K562 (cell line): ENCODE results near the gene HAUS7. TPM values are rescaled to one million over a fixed set of nuclear protein-coding genes. Genes with fewer than 3 reads are reported as not detected.

Experiments used
- ATAC-seq: fragments of 200-7000 bp; cut with Tn5 transposase; 3 replicates; pipeline ENCODE4 v1.9.1; 2020; ENCODE audit warnings: moderate library complexity
- BruUV-seq: library from RNA; stranded (reverse); fragments of 400-500 nt; replicated peaks from 2 replicates; lab custom pipeline; 2021; lab: Mats Ljungman, UMichigan
- CTCF ChIA-PET: fragments of 300-600 bp; formaldehyde crosslinking; extraction: SDS; loops from one replicate; lab custom pipeline; 2021; ENCODE audit warnings: low intra/inter-chr PET ratio; lab: Yijun Ruan, JAX
- POLR2A ChIA-PET: fragments of 300-600, 350-650 bp; sonication (Branson Sonifier 250); formaldehyde crosslinking; extraction: SDS; loops from one replicate; lab custom pipeline; 2021; ENCODE audit warnings: antibody characterized with exemption, inconsistent platforms; lab: Yijun Ruan, JAX
- DNase-seq, 4 experiments: peaks; one replicate each; pipeline versions ENCODE4 v3.0.0 to v3.0.0-alpha.2; 2011 to 2018; ENCODE audit warnings: low spot score in 3 of 4, mixed read lengths in 3 of 4; ENCODE audit errors: extremely low read depth in 1 of 4
- FAIRE-seq: peaks from 2 replicates; lab custom pipeline; 2011; peaks lifted over from hg19 to GRCh38; lab: Jason Lieb, UNC
- H2AFZ ChIP-seq: 2 replicates; pipeline ENCODE4 v1.6.0; 2011; ENCODE audit warnings: low read depth, low read length, control low read depth, inconsistent platforms
- H3K27ac ChIP-seq: fragments of 200-600 bp; 3 replicates; pipeline ENCODE4 v1.8.0; 2011; ENCODE audit warnings: low read depth, mild to moderate bottlenecking, control low read depth, inconsistent platforms, low read length, moderate library complexity, mixed read lengths; ENCODE audit errors: extremely low read depth
- H3K27me3 ChIP-seq, 2 experiments: fragments of 300-600 bp in 1 of 2; 2 replicates in 1 of 2; 3 replicates in 1 of 2; pipeline versions ENCODE4 v1.6.0 to v1.8.0; 2011; ENCODE audit warnings: inconsistent platforms in 2 of 2, low read length in 2 of 2, mild to moderate bottlenecking in 1 of 2, mixed read lengths in 1 of 2, moderate library complexity in 1 of 2; ENCODE audit not compliant: control insufficient read depth in 2 of 2, insufficient read depth in 2 of 2
- H3K36me3 ChIP-seq: fragments of 300-600 bp; 3 replicates; pipeline ENCODE4 v1.8.0; 2011; ENCODE audit warnings: mild to moderate bottlenecking, low read length, inconsistent platforms; ENCODE audit not compliant: control insufficient read depth, insufficient read depth
- H3K4me1 ChIP-seq, 2 experiments: fragments of 200-600 bp in 1 of 2; replicated peaks in 1 of 2; 2 replicates in 1 of 2; 3 replicates in 1 of 2; pipeline versions ENCODE4 v1.5.1 to v1.8.0; 2011; ENCODE audit warnings: inconsistent platforms in 2 of 2, low read length in 2 of 2, mild to moderate bottlenecking in 1 of 2, mixed read lengths in 1 of 2, moderate library complexity in 1 of 2; ENCODE audit not compliant: control insufficient read depth in 2 of 2, insufficient read depth in 2 of 2
- H3K4me2 ChIP-seq: 2 replicates; pipeline ENCODE4 v1.6.1; 2011; ENCODE audit warnings: low read length, control low read depth, inconsistent platforms, mixed read lengths; ENCODE audit not compliant: insufficient read depth
- H3K4me3 ChIP-seq: fragments of 200-600 bp; sonication (generic), shearing (Covaris generic); 2 replicates; pipeline ENCODE4 v1.5.1; 2016; ENCODE audit warnings: control low read depth, inconsistent platforms
- H3K79me2 ChIP-seq: fragments of 200-600 bp; 3 replicates; pipeline ENCODE4 v1.8.0; 2011; ENCODE audit warnings: low read length, inconsistent platforms; ENCODE audit not compliant: control insufficient read depth, insufficient read depth
- H3K9ac ChIP-seq, 2 experiments: 2 replicates each; pipeline versions ENCODE4 v1.6.0 to v1.6.1; 2011; ENCODE audit warnings: low read depth in 2 of 2, low read length in 2 of 2, control low read depth in 1 of 2, inconsistent platforms in 1 of 2, mild to moderate bottlenecking in 1 of 2, mixed read lengths in 1 of 2; ENCODE audit not compliant: insufficient read depth in 1 of 2
- H3K9me1 ChIP-seq: one replicate; pipeline ENCODE4 v1.6.0; 2011; ENCODE audit warnings: inconsistent platforms, mild to moderate bottlenecking, low read length, moderate library complexity; ENCODE audit not compliant: control insufficient read depth, insufficient read depth
- H3K9me3 ChIP-seq: replicated peaks from 2 replicates; pipeline ENCODE4 v1.5.1; 2011; ENCODE audit warnings: low read depth, low read length, inconsistent platforms; ENCODE audit not compliant: control insufficient read depth, insufficient read depth
- H4K20me1 ChIP-seq: replicated peaks from 2 replicates; pipeline ENCODE4 v1.6.1; 2011; ENCODE audit warnings: low read length, inconsistent platforms, mixed read lengths; ENCODE audit not compliant: control insufficient read depth, insufficient read depth
- EP400 ChIP-seq: fragments of 450-650 bp; IDR thresholded peaks from 2 replicates; pipeline ENCODE4 v1.6.1; 2017; ENCODE audit warnings: antibody characterized with exemption, mild to moderate bottlenecking, moderate library complexity
- JUNB ChIP-seq: fragments of 450-650 bp; formaldehyde crosslinking; conservative IDR thresholded peaks from 2 replicates; pipeline ENCODE4 v1.4.0; 2020; ENCODE audit warnings: mild to moderate bottlenecking
- MEIS2 ChIP-seq: fragments of 450-650 bp; IDR thresholded peaks from 2 replicates; pipeline ENCODE4 v1.6.1; 2014; ENCODE audit warnings: mild to moderate bottlenecking; ENCODE audit not compliant: partially characterized antibody
- NRF1 ChIP-seq, 2 experiments: fragments of 450-650 bp; IDR thresholded peaks in 1 of 2; conservative IDR thresholded peaks in 1 of 2; 2 replicates each; pipeline ENCODE4 v1.6.1; 2014; ENCODE audit warnings: mild to moderate bottlenecking in 2 of 2
- YY1 ChIP-seq, 3 experiments: IDR thresholded peaks; 2 replicates each; pipeline ENCODE4 v1.6.1; 2011; ENCODE audit warnings: low read length in 2 of 3, mild to moderate bottlenecking in 2 of 3, moderate library complexity in 2 of 3, borderline replicate concordance in 1 of 3, control low read depth in 1 of 3, low read depth in 1 of 3; ENCODE audit not compliant: insufficient read depth in 3 of 3, insufficient replicate concordance in 2 of 3, control insufficient read depth in 1 of 3, insufficient read length in 1 of 3; ENCODE audit errors: extremely low read depth in 1 of 3
- WGBS: fragments of 100-300 bp; shearing (Covaris generic); methylation state at CpG from one replicate; pipeline ENCODE4 v1.1.6; 2016; ENCODE audit warnings: low coverage, mixed read lengths; ENCODE audit not compliant: insufficient coverage; ENCODE audit errors: missing lambda C conversion rate; 5-methylcytosine and 5-hydroxymethylcytosine counted together
- in situ Hi-C: fragments of 300-500 bp; cut with MboI; formaldehyde crosslinking; loops from 4 replicates; pipeline ENCODE4 v1.15.0; 2018; ENCODE audit warnings: inconsistent platforms, mixed read lengths
- intact Hi-C: fragments of 100-400 bp; cut with micrococcal nuclease; formaldehyde crosslinking; loops from 2 replicates; pipeline ENCODE4 v1.14.2; 2022
- polyA plus RNA-seq, 8 experiments: library from polyadenylated mRNA; depleted of rRNA in 4 of 8; stranded (reverse) in 5 of 8; unstranded in 3 of 8; fragments of >200 nt; fragmentation: Nextera tagmentation in 2 of 8; fragmentation: Illumina TruSeq in 1 of 8; extraction: Ambion mirVana in 2 of 8; extraction: Trizol in 1 of 8; gene quantifications; 2 replicates each; pipeline versions ENCODE4 v1.2.1 to v1.2.3, GENCODE V29; 2011 to 2014; ENCODE audit warnings: inconsistent platforms in 1 of 8, missing spikeins in 1 of 8
- total RNA-seq, 7 experiments: library from RNA; depleted of rRNA in 6 of 7; stranded (reverse); fragments of >200 nt in 6 of 7; fragmentation: Illumina TruSeq in 2 of 7; extraction: Trizol in 2 of 7; gene quantifications; 2 replicates each; pipeline versions ENCODE4 v1.2.1 to v1.2.3, GENCODE V29; 2011 to 2021; ENCODE audit warnings: low replicate concordance in 1 of 7

HAUS7 gene
- total and polyA plus RNA-seq, 9 of the 15 experiments (the other 6 are each of a cell fraction or from before 2014, with no cell fraction given), result 10.0 to 94.9 (median 48.8) TPM

- no TSS peak for BruUV-seq
- no peak for FAIRE-seq
- intact Hi-C loops, result no loop called here
Measured at GRCh38 chrX:153498453-153498852, 28.1 kb upstream of the HAUS7 start.

GRCh38 chrX:153496590-153496959 is 26.2 kb upstream of the HAUS7 start:
- Histone ChIP-seq H3K79me2 (no peaks in the 10 kb centered on the region), H3K9me1 (no peaks in the 10 kb centered on the region), H3K9ac (no peak overlapping the region), H3K36me3 (no peaks in the 10 kb centered on the region), H3K4me1 (peaks cover 0 to 23% of the 10 kb centered on the region in 2 experiments; a peak in 2 of 5 replicates), H2AFZ (no peak overlapping the region), H3K9me3 (no peaks in the 10 kb centered on the region), H3K27ac (no peak overlapping the region), H4K20me1 (no peaks in the 10 kb centered on the region), H3K27me3 (peaks cover 2 to 53% of the 10 kb centered on the region in 2 experiments; a peak in 4 of 5 replicates), H3K4me2 (no peak overlapping the region), H3K4me3 (no peak overlapping the region)
- in situ Hi-C loops, result loop anchor here (5.0 kb wide), 1 partner anchor 321 kb away; no protein-coding TSS in a partner anchor
- ATAC-seq, result no peak
- BruUV-seq, result no TSS peak
- 10% methylated on average over 5 of the region's 8 CpGs for WGBS
- FAIRE-seq, result no peak
- DNase-seq, result no peak
- CTCF ChIA-PET, result no interaction called here
- TF ChIP-seq NRF1 (conservative IDR thresholded peaks at IDR 0.05 in 1 of 2, IDR thresholded peaks at IDR 0.05 in 1 of 2), result no peak
- intact Hi-C loops, result no loop called here
- POLR2A ChIA-PET, result no interaction called here

More at GRCh38 chrX:153498453-153498852, 28.1 kb upstream of the HAUS7 start:
- Histone ChIP-seq H3K4me3 (no peak overlapping the region), H3K27ac (no peak overlapping the region), H3K79me2 (no peaks in the 10 kb centered on the region), H3K4me1 (peaks cover 0 to 29% of the 10 kb centered on the region in 2 experiments; a peak in 2 of 5 replicates), H2AFZ (no peak overlapping the region), H3K36me3 (no peaks in the 10 kb centered on the region), H4K20me1 (no peaks in the 10 kb centered on the region), H3K9me1 (no peaks in the 10 kb centered on the region), H3K4me2 (no peak overlapping the region), H3K27me3 (peaks cover 2 to 46% of the 10 kb centered on the region in 2 experiments; a peak in 4 of 5 replicates), H3K9me3 (no peaks in the 10 kb centered on the region), H3K9ac (0 out of 4 replicates have a peak overlapping the region, but pooled peaks of 1 of the 2 experiments have one; percentile 17)
- TF ChIP-seq YY1 (IDR thresholded peaks at IDR 0.05; ENCODE audit: borderline replicate concordance in 1 of 3, control insufficient read depth in 1 of 3, extremely low read depth in 1 of 3, insufficient read depth in 3 of 3, insufficient read length in 1 of 3, insufficient replicate concordance in 2 of 3, low read depth in 1 of 3, low read length in 2 of 3), result no peak
- no peak for TF ChIP-seq JUNB (CRISPR knock-in tag)
- no peak for TF ChIP-seq MEIS2
- TF ChIP-seq EP400, result no peak
- ATAC-seq, result no peak
- in situ Hi-C loops, result loop anchor here (5.0 kb wide), 1 partner anchor 319 kb away; no protein-coding TSS in a partner anchor
- no peak for DNase-seq
- 13% methylated on average over 4 of the region's 7 CpGs for WGBS
- POLR2A ChIA-PET, result no interaction called here
- CTCF ChIA-PET, result no interaction called here
